ENCODE data around the gene CD226.

- TF ChIP-seq CTCF (IDR thresholded peaks at IDR 0.05) (no peak), EP300 (IDR thresholded peaks at IDR 0.05) (no peak), POLR2A (IDR thresholded peaks at IDR 0.05) (no peak)
Observed at GRCh38 chr18:69949538-69949936, 1.9 kb upstream of the CD226 start.

Measured in suprapubic skin (tissue), 3 donors.